ENCODE data around the gene PRKAG2. TPM values are rescaled to one million over a fixed set of nuclear protein-coding genes. Genes with fewer than 3 reads are reported as not detected.

Gene PRKAG2
- total and polyA plus RNA-seq, 2 of the 13 experiments (the other 11 are each of a cell fraction or from before 2014, with no cell fraction given): 0.90 to 1.3 TPM

GRCh38 chr7:151782598-151783448 lies 94.1 kb downstream of the PRKAG2 start:
- peak; percentile 43 for DNase-seq (ENCODE audit: low spot score)
- CTCF ChIA-PET (ENCODE audit: low intra/inter-chr PET ratio, low total read pairs): interaction anchor here (0.6 to 1.4 kb wide), 2 partner anchors 30 to 150 kb away, joined by 3 to 8 read pairs; no protein-coding TSS in a partner anchor
- Histone ChIP-seq H3K9ac (ENCODE audit: insufficient read depth, low read depth, low read length) (no peak overlapping the region), H4K20me1 (ENCODE audit: insufficient read depth, low read length) (no peaks in the 10 kb centered on the region), H3K79me2 (ENCODE audit: insufficient read depth, low read length) (no peaks in the 10 kb centered on the region), H3K27ac (ENCODE audit: extremely low read length, insufficient read depth, low read length) (no peak overlapping the region), H3K27me3 (ENCODE audit: control insufficient read depth in 1 of 2, insufficient read depth in 2 of 2, low read length in 2 of 2) (peaks cover 6 to 16% of the 10 kb centered on the region in 2 experiments; a peak in 3 of 5 replicates), H3K36me3 (replicated peaks in 1 of 2; ENCODE audit: control insufficient read depth in 1 of 2, insufficient read depth in 2 of 2, low read length in 2 of 2) (no peaks in the 10 kb centered on the region), H3K4me2 (ENCODE audit: low read depth, low read length) (0 out of 2 replicates have a peak overlapping the region, but pooled peaks have one; percentile 2), H2AFZ (ENCODE audit: low read length) (no peak overlapping the region), H3K9me3 (ENCODE audit: low read length) (no peaks in the 10 kb centered on the region), H3K4me1 (ENCODE audit: insufficient read depth, low read length) (no peaks in the 10 kb centered on the region), H3K4me3 (replicated peaks in 1 of 3; ENCODE audit: insufficient read depth in 1 of 3, low read depth in 2 of 3, low read length in 3 of 3) (no peak overlapping the region)
- 42% methylated on average over 17 of the region's 55 CpGs for WGBS (ENCODE audit: low lambda C conversion rate)
- in situ Hi-C loops (cut with HindIII; ENCODE audit: extremely low pct_ligation_motif_present, low pct_unique_long_range_greater_than_20kb): loop anchor here (10.0 kb wide), 1 partner anchor 152 kb away; no protein-coding TSS in a partner anchor
- peak; percentile 98 for ATAC-seq
- POLR2A ChIA-PET: no interaction called here
- no TSS peak for BruUV-seq (replicated peaks)
- intact Hi-C loops (cut with micrococcal nuclease; ENCODE audit: unreplicated experiment): loop anchor here (1.0 kb wide), 1 partner anchor 150 kb away; no protein-coding TSS in a partner anchor
- no peak for FAIRE-seq
- TF ChIP-seq GATAD2A (CRISPR knock-in tag; IDR thresholded peaks at IDR 0.05) (peak; percentile 16; the same call in 1 of the 2 replicates), HMGXB3 (CRISPR knock-in tag; IDR thresholded peaks at IDR 0.05; ENCODE audit: borderline replicate concordance) (no peak), ZBTB1 (CRISPR knock-in tag; IDR thresholded peaks at IDR 0.05; ENCODE audit: borderline replicate concordance) (no peak), GABPB1 (CRISPR knock-in tag; IDR thresholded peaks at IDR 0.05) (peak; percentile 36; the same call in 1 of the 2 replicates), ZNF343 (CRISPR knock-in tag; IDR thresholded peaks at IDR 0.05) (no peak), ZNF749 (CRISPR knock-in tag; IDR thresholded peaks at IDR 0.05; ENCODE audit: borderline replicate concordance) (0 out of 2 replicates have a peak, but pooled peaks have one; percentile 43), IRF9 (CRISPR knock-in tag; IDR thresholded peaks at IDR 0.05; ENCODE audit: borderline replicate concordance) (no peak), ZBTB2 (CRISPR knock-in tag; IDR thresholded peaks at IDR 0.05; ENCODE audit: low read depth) (no peak), UBTF (CRISPR knock-in tag; IDR thresholded peaks at IDR 0.05) (peak; percentile 49), SMC3 (IDR thresholded peaks at IDR 0.05; ENCODE audit: low read length) (peak; percentile 40; the same call in 1 of the 2 replicates), MAX (IDR thresholded peaks at IDR 0.05) (peak; percentile 18; the same call in 1 of the 2 replicates), ZMYM4 (CRISPR knock-in tag; IDR thresholded peaks at IDR 0.05) (0 out of 2 replicates have a peak, but pooled peaks have one; percentile 26)
